Measurements from ENCODE around the gene CALD1. TPM values are rescaled to one million over a fixed set of nuclear protein-coding genes. Genes with fewer than 3 reads are reported as not detected.

CALD1 gene
- total RNA-seq, 1 experiment from 2014 or later = 107 TPM

- H4K20me1 ChIP-seq (ENCODE audit: control insufficient read depth, insufficient read depth, insufficient read length) = no peaks in the 10 kb centered on the region
- no peak overlapping the region for H3K4me3 Mint-ChIP-seq
- H3K79me2 ChIP-seq (ENCODE audit: insufficient read depth, low read length) = no peaks in the 10 kb centered on the region
- no peak overlapping the region for H2BK15ac ChIP-seq (ENCODE audit: low read depth, low read length)
- no peaks in the 10 kb centered on the region for H3K79me1 ChIP-seq (ENCODE audit: insufficient read depth, low read depth, low read length, poor library complexity, severe bottlenecking)
- no peak overlapping the region for H2BK20ac ChIP-seq (ENCODE audit: low read depth, low read length, poor library complexity, severe bottlenecking)
- H4K8ac ChIP-seq (replicated peaks; ENCODE audit: insufficient read length, low read depth, low read length) = no peak overlapping the region
- H3K4ac ChIP-seq (ENCODE audit: low read depth, low read length) = no peak overlapping the region
- H2BK120ac ChIP-seq (ENCODE audit: low read depth, low read length, poor library complexity, severe bottlenecking) = no peak overlapping the region
- no peak overlapping the region for H3K18ac ChIP-seq (ENCODE audit: insufficient read length, low read depth, low read length)
- no peak overlapping the region for H2AFZ ChIP-seq (ENCODE audit: low read length)
- no peak overlapping the region for H2BK5ac ChIP-seq (ENCODE audit: insufficient read length, low read length)
- H3K27me3 Mint-ChIP-seq (ENCODE audit: low read depth) = peaks cover 2% of the 10 kb centered on the region
- no peak overlapping the region for H3K27ac ChIP-seq (ENCODE audit: insufficient read length, low read depth, low read length)
- no peaks in the 10 kb centered on the region for H3K4me1 ChIP-seq (ENCODE audit: insufficient read depth, low read length)
- H4K91ac ChIP-seq (ENCODE audit: insufficient read length, low read depth, low read length) = no peak overlapping the region
- no peak overlapping the region for H3K9ac ChIP-seq (ENCODE audit: extremely low read depth, insufficient read length, low read length)
- DNase-seq = no peak
- H3T11ph ChIP-seq (ENCODE audit: low read length) = no peak overlapping the region
- no peak overlapping the region for H3K14ac ChIP-seq (ENCODE audit: insufficient read depth, low read length)
- H2BK12ac ChIP-seq (ENCODE audit: insufficient read length, low read depth, low read length) = no peak overlapping the region
- H3K27ac Mint-ChIP-seq = 0 out of 7 replicates have a peak overlapping the region, but pooled peaks of 1 of the 3 experiments have one; percentile 14
- no peaks in the 10 kb centered on the region for H3K27me3 ChIP-seq (ENCODE audit: insufficient read depth, low read length)
- H3K36me3 Mint-ChIP-seq (ENCODE audit: insufficient read depth in 1 of 3, low read depth in 3 of 3) = no peaks in the 10 kb centered on the region
- WGBS (ENCODE audit: extremely low coverage, insufficient read length, low lambda C conversion rate) = no CpG with 5 or more reads among the region's 1 CpG
- no peak overlapping the region for H4K5ac ChIP-seq (ENCODE audit: insufficient read length, low read depth, low read length)
- H3K23me2 ChIP-seq (ENCODE audit: insufficient read length, low read depth, low read length, poor library complexity, severe bottlenecking) = no peaks in the 10 kb centered on the region
- no peak overlapping the region for H3K4me2 ChIP-seq (ENCODE audit: insufficient read depth, insufficient read length, low read length)
- TF ChIP-seq, protein P1, sequence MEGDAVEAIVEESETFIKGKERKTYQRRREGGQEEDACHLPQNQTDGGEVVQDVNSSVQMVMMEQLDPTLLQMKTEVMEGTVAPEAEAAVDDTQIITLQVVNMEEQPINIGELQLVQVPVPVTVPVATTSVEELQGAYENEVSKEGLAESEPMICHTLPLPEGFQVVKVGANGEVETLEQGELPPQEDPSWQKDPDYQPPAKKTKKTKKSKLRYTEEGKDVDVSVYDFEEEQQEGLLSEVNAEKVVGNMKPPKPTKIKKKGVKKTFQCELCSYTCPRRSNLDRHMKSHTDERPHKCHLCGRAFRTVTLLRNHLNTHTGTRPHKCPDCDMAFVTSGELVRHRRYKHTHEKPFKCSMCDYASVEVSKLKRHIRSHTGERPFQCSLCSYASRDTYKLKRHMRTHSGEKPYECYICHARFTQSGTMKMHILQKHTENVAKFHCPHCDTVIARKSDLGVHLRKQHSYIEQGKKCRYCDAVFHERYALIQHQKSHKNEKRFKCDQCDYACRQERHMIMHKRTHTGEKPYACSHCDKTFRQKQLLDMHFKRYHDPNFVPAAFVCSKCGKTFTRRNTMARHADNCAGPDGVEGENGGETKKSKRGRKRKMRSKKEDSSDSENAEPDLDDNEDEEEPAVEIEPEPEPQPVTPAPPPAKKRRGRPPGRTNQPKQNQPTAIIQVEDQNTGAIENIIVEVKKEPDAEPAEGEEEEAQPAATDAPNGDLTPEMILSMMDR (conservative IDR thresholded peaks at IDR 0.05) = no peak
- H3K56ac ChIP-seq (ENCODE audit: insufficient read length, low read depth, low read length) = no peak overlapping the region
- peaks cover 6 to 7% of the 10 kb centered on the region in 2 experiments for H3K4me1 Mint-ChIP-seq
- no peaks in the 10 kb centered on the region for H3K9me3 ChIP-seq (ENCODE audit: control insufficient read depth, low read depth, low read length)
- H3K23ac ChIP-seq (ENCODE audit: insufficient read length, low read depth, low read length) = no peak overlapping the region
- H2AK5ac ChIP-seq (ENCODE audit: insufficient read length, low read length) = no peak overlapping the region
- no peaks in the 10 kb centered on the region; a peak in 1 of 5 replicates for H3K9me3 Mint-ChIP-seq
Measured at GRCh38 chr7:134764365-134764764, 15.1 kb upstream of the CALD1 start.

Data from H9 (cell line).